NCI-H82 treated with DMSO at 0.1 percent for 48 hours (cell line): Measurements from ENCODE around the gene TBC1D1.

Experiments used
- DNase-seq: peaks from one replicate; lab custom pipeline; 2025; ENCODE audit not compliant: unreplicated experiment; lab: John Stamatoyannopoulos, UW

The TBC1D1 gene

DNA sequence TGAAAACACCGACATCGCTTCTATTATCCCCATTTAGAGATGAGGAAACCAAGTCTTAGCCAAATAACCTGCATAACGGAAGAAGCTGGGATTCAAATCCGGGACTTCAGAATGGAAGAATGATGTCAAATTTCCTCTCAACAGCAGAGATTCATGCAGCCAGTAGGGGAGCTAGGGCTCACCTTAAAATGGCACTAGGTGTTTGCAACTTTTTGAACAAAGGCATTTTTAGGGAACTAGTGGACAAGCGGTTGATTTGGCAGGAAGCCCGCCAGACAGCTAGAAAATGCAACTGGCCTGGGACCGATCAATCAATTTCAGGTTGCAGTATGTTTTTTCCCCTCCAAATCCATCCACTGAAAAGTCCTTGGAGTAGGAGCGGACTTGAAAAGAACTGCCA lies 293.5 kb downstream of the TBC1D1 start:
- DNase-seq: no peak

- DNase-seq: no peak
Observed at GRCh38 chr4:38185406-38186144, 294.7 kb downstream of the TBC1D1 start.

DNA sequence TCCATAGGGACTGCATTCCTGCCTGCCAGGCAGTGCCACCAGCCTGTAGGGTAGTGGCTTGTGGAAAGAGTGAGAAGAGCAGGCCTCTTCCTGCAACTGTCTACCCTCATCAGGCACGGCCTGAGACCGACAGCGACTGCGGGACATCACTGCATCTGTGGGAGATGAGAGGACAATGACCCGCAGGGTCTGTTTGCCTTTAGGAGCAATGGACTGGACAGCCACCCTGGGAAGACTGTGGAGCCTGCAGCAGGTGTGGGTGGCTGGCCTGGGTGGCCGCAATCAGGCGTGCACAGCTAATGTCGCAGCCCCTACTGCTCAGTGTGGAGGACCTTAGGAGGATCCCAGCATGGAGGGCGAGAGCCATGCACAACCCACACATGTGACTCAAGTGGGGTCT lies 297.3 kb downstream of the TBC1D1 start:
- DNase-seq: no peak

- DNase-seq: no peak
Observed at GRCh38 chr4:38188631-38189101, 297.8 kb downstream of the TBC1D1 start.
